Gastrocnemius medialis (tissue), 4 donors: ENCODE data around the gene ZNF662. TPM values are rescaled to one million over a fixed set of nuclear protein-coding genes. Genes with fewer than 3 reads are reported as not detected.
A peak's percentile ranks its signal among the peaks of the same experiment; 100 is the strongest.

Experiments used
- ATAC-seq, 2 donors: fragments of 150-250 bp; one replicate each; pipeline ENCODE4 v1.9.1; 2016
- DNase-seq, 2 donors: peaks; one replicate each; pipeline ENCODE4 v3.0.0-alpha.2; 2019
- H3K27ac ChIP-seq, 4 donors: fragments of 200-600 bp; sonication (generic); 1 replicate in 1 of 4; 2 replicates in 3 of 4; pipeline ENCODE4 v1.5.1; 2016 to 2018; ENCODE audit warnings: mild to moderate bottlenecking in 2 of 4, moderate library complexity in 1 of 4
- H3K27me3 ChIP-seq, 3 donors: fragments of 200-600 bp; sonication (generic) in 2 of 3; 1 replicate in 1 of 3; 2 replicates in 2 of 3; pipeline versions ENCODE4 v1.5.1 to v1.6.0; 2016 to 2019; ENCODE audit warnings: mild to moderate bottlenecking in 1 of 3, moderate library complexity in 1 of 3
- H3K36me3 ChIP-seq, 2 donors: fragments of 200-600 bp; sonication (generic) in 1 of 2; one replicate each; pipeline ENCODE4 v1.5.1; 2017 to 2018
- H3K4me1 ChIP-seq, 2 donors: fragments of 200-600 bp; sonication (generic) in 1 of 2; one replicate each; pipeline ENCODE4 v1.5.1; 2016 to 2017; ENCODE audit warnings: mild to moderate bottlenecking in 2 of 2
- H3K4me3 ChIP-seq, 4 donors: fragments of 200-600 bp; sonication (generic) in 3 of 4; 1 replicate in 1 of 4; 2 replicates in 3 of 4; pipeline ENCODE4 v1.5.1; 2016 to 2019; ENCODE audit warnings: mild to moderate bottlenecking in 2 of 4
- H3K9me3 ChIP-seq, 3 donors: fragments of 200-600 bp; sonication (generic) in 2 of 3; 1 replicate in 1 of 3; 2 replicates in 2 of 3; pipeline ENCODE4 v1.5.1; 2016 to 2019
- POLR2A ChIP-seq, 2 donors: fragments of 450-650 bp; IDR thresholded peaks; one replicate each; pipeline ENCODE4 v1.6.1; 2017; ENCODE audit warnings: antibody characterized with exemption in 2 of 2, mild to moderate bottlenecking in 2 of 2, moderate library complexity in 2 of 2
- in situ Hi-C, 4 donors: fragments of 200-750 bp; cut with MboI; loops; one replicate each; pipeline versions ENCODE4 v1.15.0 to v1.8.0; 2017; ENCODE audit warnings: low sequenced_read_pairs in 4 of 4
- intact Hi-C: fragments of 100-400 bp; cut with DNase I; formaldehyde crosslinking; loops from one replicate; pipeline ENCODE4 v1.15.1; 2023; ENCODE audit warnings: low total_unique reads
- total RNA-seq, 4 donors: library from RNA; depleted of rRNA; stranded (reverse); fragments of >200 nt; gene quantifications; one replicate each; pipeline versions ENCODE4 v1.1.0 to v1.2.3, GENCODE V29; 2016
- TF ChIP-seq, protein P1 (sequence below), 5 experiments: fragments of 450-650 bp in 3 of 5; fragments of 200-600 bp in 2 of 5; sonication (generic) in 2 of 5; IDR thresholded peaks in 4 of 5; conservative IDR thresholded peaks in 1 of 5; 1 replicate in 4 of 5; 2 replicates in 1 of 5; pipeline ENCODE4 v1.5.1; 2016 to 2019; ENCODE audit warnings: antibody characterized with exemption in 5 of 5, mild to moderate bottlenecking in 3 of 5, moderate library complexity in 3 of 5

The ZNF662 gene
- total RNA-seq, result 1 to 10 TPM in 1 of 4 donors, under 1 TPM in 3; 0.19 to 2.1 (median 0.55) TPM

DNA sequence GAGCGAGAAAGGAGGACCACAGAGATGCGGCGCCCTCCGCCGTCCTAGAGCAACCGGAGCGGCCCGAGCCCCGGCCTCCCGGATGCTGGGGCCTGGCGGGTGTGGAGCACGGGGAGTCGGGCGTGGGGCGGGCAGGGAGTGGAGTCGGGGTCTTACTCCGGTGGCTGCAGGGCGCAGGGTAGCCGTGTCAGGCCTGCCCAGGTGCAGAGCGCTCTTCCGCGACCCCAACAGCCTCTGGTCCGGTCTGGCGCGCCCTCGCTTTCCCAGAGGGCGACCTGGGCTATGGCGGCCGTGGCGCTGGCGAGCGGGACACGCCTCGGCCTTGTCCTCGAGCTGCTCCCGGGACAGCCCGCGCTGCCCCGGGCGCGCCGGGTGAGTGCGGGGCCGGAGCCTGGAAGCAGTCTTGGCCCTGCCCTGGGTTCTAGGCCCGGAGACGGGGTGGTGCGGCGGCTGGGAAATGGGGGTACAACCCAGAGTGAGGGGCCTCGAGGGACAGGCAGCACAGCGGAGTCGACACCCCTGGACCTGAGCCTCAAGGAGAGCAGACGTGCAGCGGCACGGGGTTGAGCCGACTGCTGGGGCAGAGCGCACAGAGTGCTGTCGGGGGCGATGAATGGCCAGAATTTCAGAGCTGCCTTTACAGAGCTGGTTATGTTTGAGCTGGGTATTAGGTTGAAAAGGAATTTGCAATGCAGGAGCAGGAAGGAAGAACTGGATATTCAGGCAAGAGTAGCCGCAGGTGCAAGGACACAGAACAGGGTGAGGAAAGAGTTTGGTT is at the start of gene ZNF662:
TSS of gene ZNF662 (plus strand) at position 73 of the 778 bp plus-strand sequence. CDS start 1,973 bp downstream, outside the sequence.
- Histone ChIP-seq H3K4me3 (peak within 1 kb of the TSS; percentile 64 to 71 (median 67)), H3K27ac (peak within 1 kb of the TSS; percentile 2 to 42 (median 26)), H3K36me3 (peaks cover 0 to 17% of the 10 kb centered on the region in 2 donors), H3K4me1 (peaks cover 6 to 8% of the 10 kb centered on the region in 2 donors), H3K9me3 (peaks cover 0 to 8% (median 0%) of the 10 kb centered on the region in 3 donors), H3K27me3 (no peaks in the 10 kb centered on the region)
- DNase-seq (peak; percentile 4 to 19), ATAC-seq (peak; percentile 80 to 85)
- TF ChIP-seq POLR2A (IDR thresholded peaks at IDR 0.05), result no peak
- TF ChIP-seq, protein P1, sequence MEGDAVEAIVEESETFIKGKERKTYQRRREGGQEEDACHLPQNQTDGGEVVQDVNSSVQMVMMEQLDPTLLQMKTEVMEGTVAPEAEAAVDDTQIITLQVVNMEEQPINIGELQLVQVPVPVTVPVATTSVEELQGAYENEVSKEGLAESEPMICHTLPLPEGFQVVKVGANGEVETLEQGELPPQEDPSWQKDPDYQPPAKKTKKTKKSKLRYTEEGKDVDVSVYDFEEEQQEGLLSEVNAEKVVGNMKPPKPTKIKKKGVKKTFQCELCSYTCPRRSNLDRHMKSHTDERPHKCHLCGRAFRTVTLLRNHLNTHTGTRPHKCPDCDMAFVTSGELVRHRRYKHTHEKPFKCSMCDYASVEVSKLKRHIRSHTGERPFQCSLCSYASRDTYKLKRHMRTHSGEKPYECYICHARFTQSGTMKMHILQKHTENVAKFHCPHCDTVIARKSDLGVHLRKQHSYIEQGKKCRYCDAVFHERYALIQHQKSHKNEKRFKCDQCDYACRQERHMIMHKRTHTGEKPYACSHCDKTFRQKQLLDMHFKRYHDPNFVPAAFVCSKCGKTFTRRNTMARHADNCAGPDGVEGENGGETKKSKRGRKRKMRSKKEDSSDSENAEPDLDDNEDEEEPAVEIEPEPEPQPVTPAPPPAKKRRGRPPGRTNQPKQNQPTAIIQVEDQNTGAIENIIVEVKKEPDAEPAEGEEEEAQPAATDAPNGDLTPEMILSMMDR (IDR thresholded peaks at IDR 0.05 in 4 of 5, conservative IDR thresholded peaks at IDR 0.05 in 1 of 5), result no peak
- in situ Hi-C loops (no loop called here), intact Hi-C loops (no loop called here)

DNA sequence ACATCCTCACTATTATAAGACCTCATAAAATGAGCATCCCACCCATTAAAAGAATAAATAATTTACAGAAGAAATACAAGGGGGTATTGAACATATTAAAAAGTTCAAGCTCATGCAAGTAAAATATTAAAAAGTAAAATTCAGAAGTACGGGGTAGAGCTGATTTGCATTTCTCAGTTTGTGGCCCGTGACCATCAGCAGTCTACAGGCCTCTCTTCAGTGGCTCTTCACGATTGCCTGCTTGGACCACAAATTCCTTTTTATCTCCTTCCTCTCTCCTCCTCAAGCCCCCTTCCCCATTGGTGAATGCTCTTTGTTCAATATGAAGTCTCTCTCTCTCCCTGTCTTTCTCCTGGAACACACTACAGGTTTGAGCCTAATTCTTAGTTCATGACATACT is 49.4 kb upstream of the ZNF662 start:
- Histone ChIP-seq H3K27ac (no peak overlapping the region), H3K36me3 (no peaks in the 10 kb centered on the region), H3K4me1 (peaks cover 12 to 21% of the 10 kb centered on the region in 2 donors), H3K27me3 (no peaks in the 10 kb centered on the region), H3K4me3 (no peak overlapping the region), H3K9me3 (no peaks in the 10 kb centered on the region)
- intact Hi-C loops, result no loop called here
- in situ Hi-C loops, result no loop called here
- DNase-seq (no peak), ATAC-seq (no peak)
- no peak for TF ChIP-seq POLR2A (IDR thresholded peaks at IDR 0.05)
- TF ChIP-seq, protein P1 (IDR thresholded peaks at IDR 0.05 in 4 of 5, conservative IDR thresholded peaks at IDR 0.05 in 1 of 5), result no peak

DNA sequence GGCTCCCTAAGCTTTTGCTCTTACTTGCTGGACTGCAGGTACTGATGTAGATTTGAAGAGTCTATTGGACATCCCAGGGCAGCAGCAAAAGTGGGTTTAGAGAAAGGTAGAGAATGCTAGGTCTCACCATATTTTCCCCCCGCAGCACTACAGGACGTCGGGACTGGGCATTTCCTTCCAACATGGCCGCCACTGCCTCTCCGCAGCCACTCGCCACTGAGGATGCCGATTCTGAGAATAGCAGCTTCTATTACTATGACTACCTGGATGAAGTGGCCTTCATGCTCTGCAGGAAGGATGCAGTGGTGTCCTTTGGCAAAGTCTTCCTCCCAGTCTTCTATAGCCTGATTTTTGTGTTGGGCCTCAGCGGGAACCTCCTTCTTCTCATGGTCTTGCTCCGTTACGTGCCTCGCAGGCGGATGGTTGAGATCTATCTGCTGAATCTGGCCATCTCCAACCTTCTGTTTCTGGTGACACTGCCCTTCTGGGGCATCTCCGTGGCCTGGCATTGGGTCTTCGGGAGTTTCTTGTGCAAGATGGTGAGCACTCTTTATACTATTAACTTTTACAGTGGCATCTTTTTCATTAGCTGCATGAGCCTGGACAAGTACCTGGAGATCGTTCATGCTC is 41.5 kb upstream of the ZNF662 start:
- Histone ChIP-seq H3K36me3 (no peaks in the 10 kb centered on the region), H3K4me1 (no peaks in the 10 kb centered on the region), H3K9me3 (no peaks in the 10 kb centered on the region), H3K27me3 (no peaks in the 10 kb centered on the region), H3K4me3 (no peak overlapping the region), H3K27ac (no peak overlapping the region)
- in situ Hi-C loops, result no loop called here
- TF ChIP-seq POLR2A (IDR thresholded peaks at IDR 0.05), result no peak
- TF ChIP-seq, protein P1 (IDR thresholded peaks at IDR 0.05 in 4 of 5, conservative IDR thresholded peaks at IDR 0.05 in 1 of 5), result no peak
- intact Hi-C loops, result no loop called here
- ATAC-seq, result no peak
- DNase-seq, result no peak

DNA sequence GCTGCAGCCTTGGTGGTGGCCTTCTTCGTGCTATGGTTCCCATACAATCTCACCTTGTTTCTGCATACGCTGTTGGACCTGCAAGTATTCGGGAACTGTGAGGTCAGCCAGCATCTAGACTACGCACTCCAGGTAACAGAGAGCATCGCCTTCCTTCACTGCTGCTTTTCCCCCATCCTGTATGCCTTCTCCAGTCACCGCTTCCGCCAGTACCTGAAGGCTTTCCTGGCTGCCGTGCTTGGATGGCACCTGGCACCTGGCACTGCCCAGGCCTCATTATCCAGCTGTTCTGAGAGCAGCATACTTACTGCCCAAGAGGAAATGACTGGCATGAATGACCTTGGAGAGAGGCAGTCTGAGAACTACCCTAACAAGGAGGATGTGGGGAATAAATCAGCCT is 40.7 kb upstream of the ZNF662 start:
- intact Hi-C loops, result no loop called here

More for the DNA sequence above, 40.7 kb upstream of the ZNF662 start:
- Histone ChIP-seq H3K4me3 (no peak overlapping the region), H3K9me3 (no peaks in the 10 kb centered on the region), H3K27ac (no peak overlapping the region), H3K27me3 (no peaks in the 10 kb centered on the region), H3K4me1 (no peaks in the 10 kb centered on the region), H3K36me3 (no peaks in the 10 kb centered on the region)
- ATAC-seq (no peak), DNase-seq (no peak)
- no peak for TF ChIP-seq POLR2A (IDR thresholded peaks at IDR 0.05)
- TF ChIP-seq, protein P1 (IDR thresholded peaks at IDR 0.05 in 4 of 5, conservative IDR thresholded peaks at IDR 0.05 in 1 of 5), result no peak
- in situ Hi-C loops, result no loop called here
